ENCODE data around the gene PLEKHA7.

PLEKHA7 gene

DNA sequence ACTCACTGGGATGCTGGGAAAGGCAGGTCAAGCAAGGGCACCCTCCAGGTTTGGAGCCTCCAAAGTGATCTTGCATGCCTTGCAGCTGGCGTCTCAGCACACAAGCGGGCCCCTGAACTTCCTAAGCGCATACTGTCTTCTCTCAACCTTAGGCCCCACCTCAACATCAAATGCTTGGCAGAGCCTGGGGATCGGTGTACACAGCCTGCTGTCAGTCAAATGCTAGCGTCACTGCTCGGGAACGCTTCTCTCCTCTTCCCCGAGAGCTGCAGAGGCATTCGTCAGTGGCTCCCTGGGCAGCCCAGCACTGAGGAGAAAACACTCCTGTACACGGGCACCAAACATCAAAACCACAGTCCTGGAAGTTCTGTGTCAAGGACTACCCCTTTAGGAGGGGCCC, 150.8 kb downstream of the PLEKHA7 start:
- ChIA-PET CTCF (no interaction called here), POLR2A (no interaction called here)
- DNase-seq (ENCODE audit: low read depth, low spot score), result no peak
- TF ChIP-seq CTCF (IDR thresholded peaks at IDR 0.05; ENCODE audit: insufficient read depth, low read length, missing control alignments), result no peak
- no peak overlapping the region for H3K4me3 ChIP-seq (ENCODE audit: low read depth, low read length)

- CTCF ChIA-PET, result no interaction called here
- no peak for TF ChIP-seq CTCF (IDR thresholded peaks at IDR 0.05; ENCODE audit: insufficient read depth, low read length, missing control alignments)
- DNase-seq (ENCODE audit: low read depth, low spot score), result no peak
- H3K4me3 ChIP-seq (ENCODE audit: low read depth, low read length), result no peak overlapping the region
- POLR2A ChIA-PET, result no interaction called here
Measured at GRCh38 chr11:16862726-16863125, 151.5 kb downstream of the PLEKHA7 start.

- ChIA-PET CTCF (no interaction called here), POLR2A (no interaction called here)
- no peak for DNase-seq (ENCODE audit: low read depth, low spot score)
- no peak overlapping the region for H3K4me3 ChIP-seq (ENCODE audit: low read depth, low read length)
- no peak for TF ChIP-seq CTCF (IDR thresholded peaks at IDR 0.05; ENCODE audit: insufficient read depth, low read length, missing control alignments)
Measured at GRCh38 chr11:16861862-16862261, 152.4 kb downstream of the PLEKHA7 start.

GRCh38 chr11:16860617-16861016, 153.6 kb downstream of the PLEKHA7 start:
- DNase-seq (ENCODE audit: low read depth, low spot score), result no peak
- no peak for TF ChIP-seq CTCF (IDR thresholded peaks at IDR 0.05; ENCODE audit: insufficient read depth, low read length, missing control alignments)
- H3K4me3 ChIP-seq (ENCODE audit: low read depth, low read length), result no peak overlapping the region
- ChIA-PET POLR2A (no interaction called here), CTCF (interaction anchor here (1.5 kb wide), 1 partner anchor 40 kb away, joined by 3 read pairs; no protein-coding TSS in a partner anchor)

DNA sequence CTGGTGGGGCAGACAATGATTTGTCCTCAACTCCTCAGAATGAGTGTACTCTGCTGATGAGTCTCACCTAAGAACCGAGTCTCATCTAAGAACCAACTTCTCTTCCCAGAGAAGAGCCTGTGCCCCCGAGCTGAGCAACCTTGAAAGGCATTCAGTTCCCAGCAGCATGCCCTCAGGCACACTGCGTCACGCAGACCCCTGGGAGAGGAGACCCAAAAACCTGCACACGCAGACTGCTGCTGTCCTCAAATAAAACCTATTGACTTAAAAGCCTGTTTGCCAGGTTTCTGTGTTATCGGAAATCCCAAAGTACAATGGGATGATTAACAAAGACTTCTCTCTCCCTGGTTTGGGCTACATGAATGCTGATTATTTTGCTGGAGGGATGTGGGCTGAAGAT, 154.6 kb downstream of the PLEKHA7 start:
- no peak for TF ChIP-seq CTCF (IDR thresholded peaks at IDR 0.05; ENCODE audit: insufficient read depth, low read length, missing control alignments)
- ChIA-PET CTCF (interaction anchor here (1.5 kb wide), 1 partner anchor 39 kb away, joined by 3 read pairs; no protein-coding TSS in a partner anchor), POLR2A (no interaction called here)
- DNase-seq (ENCODE audit: low read depth, low spot score), result no peak
- no peak overlapping the region for H3K4me3 ChIP-seq (ENCODE audit: low read depth, low read length)

- no peak for DNase-seq (ENCODE audit: low read depth, low spot score)
- POLR2A ChIA-PET, result no interaction called here
- no peak overlapping the region for H3K4me3 ChIP-seq (ENCODE audit: low read depth, low read length)
- CTCF ChIA-PET, result interaction anchor here (1.8 kb wide), 1 partner anchor 69 kb away, joined by 6 read pairs; no protein-coding TSS in a partner anchor
- TF ChIP-seq CTCF (IDR thresholded peaks at IDR 0.05; ENCODE audit: insufficient read depth, low read length, missing control alignments), result no peak
Measured at GRCh38 chr11:16857186-16857585, 157.0 kb downstream of the PLEKHA7 start.
